CD4-positive, alpha-beta T cell treated with Interleukin-6 for 4 hours (primary cell): ENCODE data around the gene IGSF21.
"Not testable (repeated sequence)": the region's sequence is repeated elsewhere in the genome, so short reads cannot be mapped to it uniquely, and the experiment has no call there.

Experiments used
- DNase-seq: peaks from one replicate; pipeline ENCODE4 v3.0.0-alpha.2; 2020; ENCODE audit warnings: mixed read lengths

Gene IGSF21

GRCh38 chr1:18411321-18411720 lies 303.7 kb downstream of the IGSF21 start:
- DNase-seq = no peak

DNA sequence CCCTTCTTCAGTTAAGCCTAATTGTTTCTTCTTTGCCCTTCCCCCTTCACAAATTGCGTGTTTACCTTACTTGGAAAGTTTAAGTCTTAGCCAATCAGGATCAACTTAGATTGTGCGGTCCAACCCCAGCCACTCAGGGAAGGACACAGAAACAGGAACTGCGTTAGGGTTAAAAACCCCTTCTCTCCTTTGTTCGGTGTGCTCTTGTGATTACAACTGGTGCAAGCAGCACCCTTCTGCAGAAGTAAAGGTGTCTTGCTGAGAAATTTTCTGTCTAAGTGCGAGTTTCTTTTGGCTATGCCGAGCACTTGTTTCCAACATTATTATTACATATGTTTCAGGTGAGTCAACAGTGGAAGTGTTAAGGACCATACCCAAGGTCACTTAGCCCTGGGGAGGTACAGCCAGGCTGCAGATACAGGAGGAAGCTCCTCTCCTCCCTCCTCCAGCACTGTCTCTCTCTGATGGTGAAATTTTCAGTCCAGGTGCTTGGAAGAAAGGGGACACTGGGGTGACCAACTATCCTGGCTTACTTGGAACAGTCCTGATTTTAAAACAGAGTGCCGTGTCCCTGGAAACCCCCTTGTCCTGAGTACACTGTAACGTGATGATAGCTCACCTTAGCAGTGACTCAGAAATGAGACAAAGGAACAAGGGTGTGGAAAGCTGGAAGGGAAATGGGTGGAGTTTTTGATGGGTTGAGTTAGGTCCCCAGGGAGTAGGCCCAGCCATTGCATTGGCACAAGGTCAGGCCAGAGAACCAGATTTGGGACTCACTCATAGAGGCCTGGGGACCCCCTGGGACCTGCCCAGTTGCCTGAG lies 304.4 kb downstream of the IGSF21 start:
- DNase-seq = no peak

GRCh38 chr1:18412882-18413353 lies 305.3 kb downstream of the IGSF21 start:
- no peak for DNase-seq

GRCh38 chr1:18413541-18414305 lies 306.1 kb downstream of the IGSF21 start:
- DNase-seq = no peak

GRCh38 chr1:18414321-18414720 lies 306.7 kb downstream of the IGSF21 start:
- no peak for DNase-seq

DNA sequence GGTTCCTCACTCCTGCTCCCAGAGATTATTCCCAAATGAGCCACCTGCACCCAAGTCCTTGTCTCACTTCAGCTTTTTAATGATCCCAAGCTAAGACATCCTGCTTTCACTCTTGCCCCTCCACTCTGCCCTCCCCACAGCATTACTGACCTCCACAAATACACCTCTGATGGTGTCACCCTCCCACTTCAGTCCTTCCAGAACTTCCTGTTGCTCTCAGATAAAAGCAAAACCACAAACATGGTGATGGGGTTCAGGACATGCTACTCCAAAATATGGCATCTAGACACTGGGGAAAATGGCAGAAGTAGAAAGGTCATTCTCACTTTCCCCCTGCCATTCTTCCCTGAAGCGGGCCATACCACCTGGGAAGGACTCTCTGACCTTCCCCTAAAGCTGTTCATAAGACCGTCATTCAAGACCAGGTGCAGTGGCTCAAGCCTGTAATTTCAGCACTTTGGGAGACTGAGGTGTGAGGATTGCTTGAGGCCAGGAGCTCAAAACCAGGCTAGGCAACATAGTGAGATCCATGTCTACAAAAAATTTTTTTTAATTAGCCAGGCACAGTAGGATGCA lies 307.4 kb downstream of the IGSF21 start:
- no peak for DNase-seq

DNA sequence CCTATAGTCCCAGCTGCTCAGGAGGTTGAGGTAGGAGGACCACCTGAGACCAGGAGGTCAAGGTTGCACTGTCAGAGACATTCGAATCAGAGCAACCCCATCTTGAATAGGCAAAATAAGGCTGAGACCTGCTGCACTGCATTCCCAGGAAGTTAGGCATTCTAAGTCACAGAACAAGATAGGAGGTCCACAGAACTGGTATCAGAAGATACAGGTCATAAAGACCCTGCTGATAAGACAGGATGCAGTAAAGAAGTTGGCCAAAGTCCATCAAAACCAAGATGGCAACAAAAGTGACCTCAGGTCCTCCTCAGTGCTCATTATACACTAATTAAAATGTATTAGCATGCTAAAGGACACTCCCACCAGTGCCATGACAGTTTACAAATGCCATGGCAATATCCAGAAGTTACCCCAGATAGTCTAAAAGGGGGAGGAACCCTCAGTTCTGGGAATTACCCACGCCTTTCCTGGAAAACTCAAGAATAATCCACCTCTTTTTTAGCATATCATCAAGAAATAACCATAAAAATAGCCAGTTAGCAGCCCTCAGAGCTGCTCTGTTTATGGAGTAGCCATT lies 307.9 kb downstream of the IGSF21 start:
- no peak for DNase-seq

- not testable (repeated sequence) for DNase-seq
Measured at GRCh38 chr1:18416126-18416525, 308.5 kb downstream of the IGSF21 start.

- DNase-seq = no peak
Measured at GRCh38 chr1:18417316-18418269, 310.0 kb downstream of the IGSF21 start.

DNA sequence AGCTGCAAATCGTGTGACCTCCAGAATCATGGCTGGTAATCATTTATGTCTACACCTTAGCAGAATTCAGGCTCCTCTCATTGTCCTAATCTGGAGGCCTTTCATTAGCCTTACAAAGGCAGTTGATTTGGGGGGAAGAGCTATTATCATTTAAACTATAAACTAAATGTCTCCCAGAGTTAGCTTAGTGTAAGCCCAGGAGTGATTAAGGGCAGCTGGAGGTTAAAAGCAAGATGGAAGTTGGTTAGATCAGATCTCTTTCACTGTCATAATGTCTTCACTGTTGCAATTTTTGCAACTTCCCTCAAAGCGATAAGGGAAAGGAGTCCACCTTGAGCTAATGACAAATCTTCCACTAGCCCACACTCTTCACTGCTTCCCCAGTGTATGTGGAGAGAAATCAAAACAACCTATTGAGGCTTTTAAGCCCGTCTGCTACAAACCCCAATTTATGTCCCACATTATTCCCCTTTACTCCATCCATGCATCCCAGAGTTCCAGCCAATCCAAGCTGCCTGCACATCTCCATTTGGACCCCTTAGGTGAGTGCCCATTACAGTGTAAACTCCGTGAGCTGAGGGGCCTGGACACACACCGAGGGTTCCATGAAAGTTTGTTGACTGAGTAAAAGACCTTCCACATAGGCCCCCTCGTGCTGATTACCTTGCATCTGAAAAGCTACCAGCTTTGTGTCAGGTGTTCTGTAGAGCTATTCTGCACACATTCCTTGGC lies 311.7 kb downstream of the IGSF21 start:
- no peak for DNase-seq

DNA sequence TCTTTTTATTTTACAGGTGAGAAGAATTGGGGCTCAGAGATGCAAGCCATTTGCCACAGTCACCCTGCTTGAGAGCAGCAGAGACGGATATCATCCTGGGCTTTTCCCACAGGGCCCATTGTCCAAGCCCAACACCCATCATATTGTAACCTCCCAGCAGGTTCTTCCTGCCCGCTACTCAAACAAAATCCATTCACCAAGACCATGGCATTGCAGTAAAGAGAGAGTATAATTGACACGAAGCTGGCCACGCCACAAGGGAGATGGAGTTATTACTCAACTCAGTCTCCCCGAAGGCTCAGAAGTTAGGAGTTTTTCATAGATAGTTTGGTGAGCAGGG lies 312.2 kb downstream of the IGSF21 start:
- no peak for DNase-seq

DNA sequence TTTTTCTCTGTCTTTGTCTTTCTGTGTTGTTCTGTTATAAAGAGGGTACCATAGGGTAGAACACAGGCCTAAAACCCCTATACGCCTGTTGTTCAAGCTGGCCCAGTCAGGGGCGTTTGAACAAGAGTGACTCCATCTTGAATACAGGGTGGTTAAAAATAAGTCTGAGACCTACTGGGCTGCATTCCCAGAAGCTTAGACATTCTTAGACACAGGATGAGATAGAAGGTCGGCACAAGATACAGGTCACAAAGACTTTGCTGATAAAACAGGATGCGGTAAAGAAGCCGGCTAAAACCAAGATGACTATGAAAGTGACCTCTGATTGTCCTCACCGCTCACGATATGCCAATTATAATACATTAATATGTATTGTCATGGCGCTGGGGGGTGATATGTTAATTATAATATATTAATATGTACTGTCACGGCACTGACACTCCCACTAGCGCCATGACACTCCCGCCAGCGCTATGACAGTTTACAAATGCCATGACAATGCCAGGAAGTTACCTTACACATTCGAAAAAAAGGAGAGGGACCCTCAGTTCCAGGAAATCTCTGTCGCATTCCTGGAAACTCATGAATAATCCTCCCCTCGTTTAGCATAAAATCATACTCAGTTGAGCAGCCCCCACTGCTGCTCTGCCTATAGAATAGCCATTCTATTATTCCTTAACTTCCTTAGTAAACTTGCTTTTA lies 314.6 kb downstream of the IGSF21 start:
- no peak for DNase-seq

- DNase-seq = no peak
Measured at GRCh38 chr1:18422954-18423353, 315.4 kb downstream of the IGSF21 start.

DNA sequence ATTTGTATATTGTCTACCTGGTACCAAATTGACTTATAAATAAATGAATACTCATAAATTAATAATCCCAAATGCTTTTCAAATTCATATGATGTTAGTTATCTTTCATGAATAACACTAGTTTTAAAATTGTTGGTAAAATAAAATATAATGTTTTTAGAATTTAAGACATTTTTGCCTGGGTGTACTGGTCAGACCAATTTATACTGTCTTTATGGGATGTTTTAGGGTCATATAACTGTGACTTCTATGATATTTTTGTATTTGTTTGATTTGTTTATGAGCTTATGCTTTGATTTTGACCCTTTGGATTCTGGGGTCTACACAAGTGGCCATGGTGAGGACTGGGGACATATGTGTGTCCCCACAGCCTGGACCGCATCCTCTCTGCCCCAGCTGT lies 319.0 kb downstream of the IGSF21 start:
- no peak for DNase-seq
